Measurements from ENCODE around the gene RELA. TPM values are rescaled to one million over a fixed set of nuclear protein-coding genes. Genes with fewer than 3 reads are reported as not detected.
"Not testable (repeated sequence)": the region's sequence is repeated elsewhere in the genome, so short reads cannot be mapped to it uniquely, and the experiment has no call there.

RELA gene
- total RNA-seq, 2 experiments from 2014 or later, result 69.6 to 71.6 TPM

- H3K27ac Mint-ChIP-seq, result no peak overlapping the region
- H3K36me3 Mint-ChIP-seq, result peaks cover 15% of the 10 kb centered on the region
- peaks cover 22% of the 10 kb centered on the region for H3K4me1 Mint-ChIP-seq
- no peaks in the 10 kb centered on the region for H3K9me3 Mint-ChIP-seq
- no peak overlapping the region for H3K4me3 Mint-ChIP-seq
- H3K27me3 Mint-ChIP-seq, result no peaks in the 10 kb centered on the region
- no peak for DNase-seq
These were observed 17.0 kb downstream of the RELA start for GRCh38 chr11:65645710-65646109.

GRCh38 chr11:65644837-65645236 is 17.9 kb downstream of the RELA start:
- H3K4me3 Mint-ChIP-seq, result no peak overlapping the region
- H3K27ac Mint-ChIP-seq, result no peak overlapping the region

GRCh38 chr11:65643971-65644370 is 18.7 kb downstream of the RELA start:
- no peak overlapping the region for H3K4me3 Mint-ChIP-seq
- H3K4me1 Mint-ChIP-seq, result peaks cover 33% of the 10 kb centered on the region
- peak overlapping the region; percentile 42 for H3K27ac Mint-ChIP-seq
- peaks cover 22% of the 10 kb centered on the region for H3K36me3 Mint-ChIP-seq
- peak; percentile 32 for DNase-seq
- H3K9me3 Mint-ChIP-seq, result no peaks in the 10 kb centered on the region
- H3K27me3 Mint-ChIP-seq, result no peaks in the 10 kb centered on the region

More at GRCh38 chr11:65644837-65645236, 17.9 kb downstream of the RELA start:
- H3K36me3 Mint-ChIP-seq, result peaks cover 16% of the 10 kb centered on the region
- DNase-seq, result no peak
- no peaks in the 10 kb centered on the region for H3K9me3 Mint-ChIP-seq
- peaks cover 26% of the 10 kb centered on the region for H3K4me1 Mint-ChIP-seq
- no peaks in the 10 kb centered on the region for H3K27me3 Mint-ChIP-seq

GRCh38 chr11:65642014-65642671 is 20.6 kb downstream of the RELA start:
- Mint-ChIP-seq H3K9me3 (no peaks in the 10 kb centered on the region), H3K36me3 (peaks cover 27% of the 10 kb centered on the region), H3K4me3 (peak overlapping the region; percentile 97), H3K27ac (peak overlapping the region; percentile 84), H3K4me1 (peaks cover 42% of the 10 kb centered on the region), H3K27me3 (no peaks in the 10 kb centered on the region)
- no peak for DNase-seq

- Mint-ChIP-seq H3K27ac (peak overlapping the region; percentile 84), H3K4me1 (peaks cover 42% of the 10 kb centered on the region), H3K27me3 (no peaks in the 10 kb centered on the region), H3K36me3 (peaks cover 32% of the 10 kb centered on the region), H3K9me3 (no peaks in the 10 kb centered on the region), H3K4me3 (peak overlapping the region; percentile 97)
- no peak for DNase-seq
These were observed 21.3 kb downstream of the RELA start for GRCh38 chr11:65641297-65642013.

- Mint-ChIP-seq H3K27ac (peak overlapping the region; percentile 88), H3K4me1 (peaks cover 42% of the 10 kb centered on the region), H3K4me3 (peak overlapping the region; percentile 97), H3K9me3 (no peaks in the 10 kb centered on the region), H3K36me3 (peaks cover 32% of the 10 kb centered on the region), H3K27me3 (no peaks in the 10 kb centered on the region)
- DNase-seq, result peak; percentile 44
These were observed 22.0 kb downstream of the RELA start for GRCh38 chr11:65640483-65641296.

GRCh38 chr11:65639623-65640482 is 22.9 kb downstream of the RELA start:
- H3K36me3 Mint-ChIP-seq, result peaks cover 32% of the 10 kb centered on the region
- H3K27ac Mint-ChIP-seq, result peak overlapping the region; percentile 88
- DNase-seq, result peak; percentile 61
- peaks cover 42% of the 10 kb centered on the region for H3K4me1 Mint-ChIP-seq
- H3K4me3 Mint-ChIP-seq, result peak overlapping the region; percentile 97
- no peaks in the 10 kb centered on the region for H3K27me3 Mint-ChIP-seq
- no peaks in the 10 kb centered on the region for H3K9me3 Mint-ChIP-seq

- Mint-ChIP-seq H3K27ac (peak overlapping the region; percentile 88), H3K36me3 (peaks cover 34% of the 10 kb centered on the region), H3K4me1 (peaks cover 42% of the 10 kb centered on the region), H3K4me3 (peak overlapping the region; percentile 97)
- H3K9me3 Mint-ChIP-seq, H3K27me3 Mint-ChIP-seq, DNase-seq: not testable (repeated sequence)
These were observed 23.5 kb downstream of the RELA start for GRCh38 chr11:65639228-65639597.

GRCh38 chr11:65637794-65638419 is 24.8 kb downstream of the RELA start, which contains the start of gene SIPA1:
Gene SIPA1 (plus strand): TSS chr11:65638101. CDS start chr11:65640922, 2,821 bp downstream.
- no peaks in the 10 kb centered on the region for H3K9me3 Mint-ChIP-seq
- peak; percentile 88 for DNase-seq
- no peaks in the 10 kb centered on the region for H3K27me3 Mint-ChIP-seq
- peaks cover 34% of the 10 kb centered on the region for H3K36me3 Mint-ChIP-seq
- peak within 1 kb of the TSS; percentile 88 for H3K27ac Mint-ChIP-seq
- H3K4me3 Mint-ChIP-seq, result peak within 1 kb of the TSS; percentile 97
- H3K4me1 Mint-ChIP-seq, result peaks cover 34% of the 10 kb centered on the region

- H3K4me3 Mint-ChIP-seq, result peak overlapping the region; percentile 68
- H3K36me3 Mint-ChIP-seq, result peaks cover 34% of the 10 kb centered on the region
- H3K9me3 Mint-ChIP-seq, result no peaks in the 10 kb centered on the region
- H3K4me1 Mint-ChIP-seq, result peaks cover 33% of the 10 kb centered on the region
- peak overlapping the region; percentile 83 for H3K27ac Mint-ChIP-seq
- no peaks in the 10 kb centered on the region for H3K27me3 Mint-ChIP-seq
- DNase-seq, result no peak
These were observed 25.6 kb downstream of the RELA start for GRCh38 chr11:65637032-65637557.

GRCh38 chr11:65636108-65637031 is 26.3 kb downstream of the RELA start:
- H3K4me1 Mint-ChIP-seq, result peaks cover 28% of the 10 kb centered on the region
- H3K4me3 Mint-ChIP-seq, result no peak overlapping the region
- H3K36me3 Mint-ChIP-seq, result peaks cover 29% of the 10 kb centered on the region
- H3K27me3 Mint-ChIP-seq, result no peaks in the 10 kb centered on the region
- no peaks in the 10 kb centered on the region for H3K9me3 Mint-ChIP-seq
- H3K27ac Mint-ChIP-seq, result peak overlapping the region; percentile 31
- no peak for DNase-seq

GRCh38 chr11:65634905-65635731 is 27.6 kb downstream of the RELA start:
- Mint-ChIP-seq H3K4me3 (no peak overlapping the region), H3K36me3 (peaks cover 25% of the 10 kb centered on the region), H3K9me3 (no peaks in the 10 kb centered on the region), H3K4me1 (peaks cover 25% of the 10 kb centered on the region), H3K27me3 (no peaks in the 10 kb centered on the region), H3K27ac (no peak overlapping the region)
- DNase-seq, result no peak
